Ureter (tissue), 1 donor: ENCODE data around the gene SAYSD1. TPM values are rescaled to one million over a fixed set of nuclear protein-coding genes. Genes with fewer than 3 reads are reported as not detected.

Source experiments
- DNase-seq: peaks from one replicate; pipeline ENCODE4 v3.0.0-alpha.2; 2020; ENCODE audit warnings: low spot score
- total RNA-seq: library from RNA; stranded (reverse); gene quantifications from one replicate; pipeline ENCODE4 v1.2.4, GENCODE V29; 2023
- donor health status: DM: yes; HTN: yes; CAD: no.

SAYSD1 gene
- total RNA-seq, 1 donor from 2014 or later, result 19.3 TPM

DNA sequence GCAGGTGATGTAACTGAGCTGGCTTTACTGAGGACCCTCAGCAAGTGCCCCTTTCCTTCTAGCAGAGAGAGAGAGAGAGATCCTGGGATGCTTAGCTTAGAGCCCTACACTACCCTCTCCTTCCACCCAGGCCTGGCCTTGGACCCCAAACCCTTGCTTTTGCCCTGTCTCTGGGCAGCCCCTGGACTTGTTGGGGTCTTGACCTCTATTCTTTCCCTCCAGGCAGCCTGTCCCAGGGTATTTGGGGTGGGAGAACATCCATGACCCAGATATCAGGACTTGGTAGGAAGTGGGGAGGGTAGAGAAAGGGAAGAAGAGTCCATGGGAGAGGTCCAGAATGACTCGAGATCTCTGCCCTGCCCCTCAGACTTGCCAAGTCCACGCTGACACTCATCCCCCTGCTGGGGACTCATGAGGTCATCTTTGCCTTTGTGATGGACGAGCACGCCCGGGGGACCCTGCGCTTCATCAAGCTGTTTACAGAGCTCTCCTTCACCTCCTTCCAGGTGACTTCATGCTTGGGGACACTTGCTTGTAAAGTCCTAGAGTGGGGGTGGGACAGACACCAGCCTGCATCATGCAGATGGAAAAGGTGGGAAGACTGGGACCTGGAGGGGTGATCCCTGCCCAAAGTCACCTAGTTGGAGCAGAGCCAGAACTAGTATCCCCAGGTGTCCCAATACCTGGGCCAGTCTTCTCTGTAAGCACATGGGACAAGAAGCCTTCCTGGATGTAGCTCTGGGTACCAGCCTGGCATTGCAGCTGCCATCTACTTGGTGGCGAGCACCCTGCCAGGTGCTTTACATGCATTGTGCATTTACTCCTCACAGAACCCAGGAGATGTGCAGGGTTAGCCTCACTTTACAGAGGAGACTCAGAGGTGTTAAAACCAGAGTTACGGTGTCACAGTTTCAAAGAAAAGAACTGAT lies 35.5 kb downstream of the SAYSD1 start:
- DNase-seq, result no peak

DNA sequence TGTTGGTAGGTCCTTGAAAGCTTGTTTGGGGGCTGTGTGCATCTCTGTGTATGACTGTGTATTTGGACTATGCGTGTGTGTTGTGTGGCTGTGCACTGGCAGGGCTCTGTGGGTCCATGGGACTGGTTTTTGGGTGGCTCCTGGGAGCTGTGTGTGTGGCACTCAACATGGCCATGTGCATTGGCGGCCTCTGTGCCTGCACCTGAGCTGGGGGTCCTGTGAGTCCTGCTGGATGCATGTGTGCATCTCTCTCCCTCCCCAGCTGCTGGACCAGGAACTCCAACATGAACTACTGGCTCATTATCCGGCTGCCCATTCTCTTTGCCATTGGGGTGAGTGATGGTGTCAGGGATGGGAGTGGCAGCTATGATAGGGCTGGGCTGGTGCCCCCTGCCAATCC lies 36.3 kb downstream of the SAYSD1 start:
- DNase-seq, result no peak

DNA sequence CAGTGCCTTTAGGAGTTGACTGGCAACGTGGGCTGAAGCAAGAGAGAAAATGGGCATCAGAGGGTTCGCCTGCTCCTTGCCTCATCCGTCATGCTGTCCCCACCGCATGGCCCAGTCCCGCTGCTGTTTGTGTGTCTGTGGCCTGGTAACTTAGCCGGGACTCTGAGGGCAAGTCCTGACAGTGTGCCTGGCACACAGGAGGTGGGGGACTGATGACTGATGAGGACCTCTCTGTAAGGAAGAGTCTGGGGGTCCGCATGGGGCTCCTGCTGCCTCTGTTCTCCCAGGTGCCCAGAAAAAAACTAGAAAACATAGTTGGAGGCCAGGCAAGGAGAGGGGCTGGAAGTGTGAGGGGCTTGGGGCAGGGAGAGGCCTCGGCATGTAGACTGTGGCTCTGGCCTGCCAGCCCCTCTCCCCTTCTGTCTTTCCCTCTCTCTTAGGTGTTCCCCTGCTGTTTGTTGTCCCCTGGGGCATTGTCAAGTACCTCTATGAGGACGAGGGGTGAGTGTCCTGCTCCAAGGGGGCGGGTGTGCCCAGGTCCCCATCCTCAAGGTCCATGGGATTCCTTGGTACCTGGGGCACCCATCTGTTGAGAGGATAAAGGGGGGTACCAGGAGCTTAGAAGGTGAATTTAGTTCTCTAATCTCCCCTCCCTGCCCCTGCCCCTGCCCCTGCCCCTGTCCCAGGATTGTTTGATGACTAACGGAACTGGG lies 36.9 kb downstream of the SAYSD1 start:
- DNase-seq, result no peak

DNA sequence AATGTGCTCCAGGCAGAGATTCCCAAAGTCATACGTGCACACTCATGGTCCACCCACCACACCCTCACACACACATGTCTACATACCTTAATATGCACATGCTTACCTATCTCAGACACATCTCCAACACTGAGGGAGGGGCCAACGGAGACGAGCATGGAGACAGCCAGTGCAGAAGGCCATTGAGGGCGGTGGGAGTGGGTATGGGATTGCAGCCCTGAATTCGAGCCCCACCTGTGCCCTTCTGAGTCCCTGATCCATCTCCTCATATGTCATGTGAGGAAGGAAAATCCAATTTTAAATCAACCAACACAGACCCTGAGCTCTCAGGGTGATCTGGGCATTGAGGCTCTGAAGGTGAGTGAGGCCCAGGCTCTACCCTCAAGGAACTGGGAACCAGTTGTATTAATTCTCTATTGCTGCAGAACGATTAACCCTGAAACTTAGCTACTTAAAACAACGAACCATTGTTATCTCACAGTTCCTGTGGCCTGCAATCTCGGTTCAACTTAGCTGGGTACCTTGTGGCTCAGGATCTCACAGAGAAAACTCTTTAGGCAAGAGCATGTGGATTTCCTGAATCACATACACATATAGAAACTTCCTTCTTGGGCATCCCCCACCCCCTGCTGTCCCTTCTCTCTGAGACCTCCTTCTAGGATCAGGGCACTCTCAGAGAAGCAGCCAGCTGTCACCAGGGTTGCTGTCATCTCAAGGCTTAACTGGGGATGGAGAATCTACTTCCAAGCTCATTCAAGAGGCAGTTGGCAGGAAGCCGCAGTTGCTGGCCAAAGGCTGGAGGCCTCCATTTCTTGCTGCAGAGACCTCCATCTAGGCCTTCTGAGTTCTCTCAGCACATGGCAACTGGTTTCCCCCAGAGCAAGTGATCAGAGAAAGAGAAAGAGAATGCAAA lies 38.1 kb downstream of the SAYSD1 start:
- DNase-seq, result peak; percentile 18

DNA sequence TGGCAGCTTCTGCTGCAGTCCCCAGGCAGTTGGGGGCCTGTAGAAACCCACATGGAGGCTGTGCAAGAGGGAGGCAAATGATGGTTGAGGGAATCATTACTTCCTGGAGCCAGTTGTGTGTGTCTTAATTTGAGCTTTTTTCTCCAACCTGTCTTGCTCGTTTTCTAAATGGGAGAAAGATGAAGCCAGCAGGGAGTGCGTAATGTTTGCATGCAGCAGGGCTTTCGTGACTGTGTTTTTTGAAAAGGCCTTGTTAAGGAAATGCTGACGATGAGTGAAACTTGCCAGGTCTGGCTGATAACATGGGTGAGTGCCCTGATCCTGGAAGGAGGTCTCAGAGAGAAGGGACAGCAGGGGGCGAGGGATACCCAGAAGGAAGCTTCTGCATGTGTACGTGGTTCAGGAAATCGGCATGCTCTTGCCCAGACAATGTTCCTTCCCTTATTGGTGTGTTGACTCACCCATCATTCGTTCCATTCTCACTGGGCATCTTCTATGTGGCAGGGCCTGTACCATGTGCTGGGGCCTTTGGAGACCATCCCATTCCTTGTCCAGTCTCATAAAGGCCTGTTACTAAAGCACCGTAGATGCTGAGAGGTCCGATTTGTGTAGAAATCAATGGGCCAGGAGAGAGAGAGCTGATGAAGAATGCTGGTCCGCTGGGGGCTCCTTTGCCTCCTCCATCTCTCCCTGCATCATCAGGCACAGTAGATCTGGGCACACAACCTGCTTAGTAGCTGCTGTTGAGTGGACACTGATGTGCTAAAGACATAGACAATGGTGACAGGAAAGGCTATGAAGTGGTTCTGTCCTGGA lies 39.0 kb downstream of the SAYSD1 start:
- peak; percentile 22 for DNase-seq

DNA sequence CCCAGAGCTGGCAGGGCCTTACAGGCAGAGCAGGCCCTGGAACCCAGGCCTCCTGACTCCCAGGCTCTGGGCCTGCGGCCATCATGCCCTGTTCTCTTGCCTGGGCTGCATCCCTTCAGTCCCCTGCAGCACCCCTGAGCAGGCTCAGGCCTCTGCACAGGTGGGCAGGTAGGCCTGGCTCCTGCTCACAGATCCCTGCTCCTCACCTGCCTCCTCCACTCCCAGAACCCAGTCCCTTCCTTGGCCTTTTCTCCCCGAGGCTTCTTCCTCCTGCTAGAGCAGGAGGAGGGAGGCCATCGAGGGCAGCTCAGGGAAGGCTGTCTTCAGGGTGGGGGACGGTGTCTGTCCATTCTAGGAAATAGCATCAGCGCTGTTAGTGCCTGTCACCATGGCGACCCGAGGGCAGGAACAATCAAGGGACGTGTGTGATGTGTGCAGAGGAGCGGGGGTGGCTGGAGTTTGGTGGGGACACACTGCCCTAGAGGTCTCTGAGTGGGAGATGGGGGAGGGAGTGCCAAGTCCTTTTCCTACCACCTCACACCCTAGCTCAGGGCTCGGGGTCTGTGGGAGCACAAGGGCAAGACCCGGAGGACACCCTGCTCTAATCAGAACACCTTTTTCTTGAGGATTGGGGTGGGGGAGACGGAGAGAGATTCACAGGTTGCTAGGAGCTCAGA lies 39.8 kb downstream of the SAYSD1 start:
- peak; percentile 31 for DNase-seq

DNA sequence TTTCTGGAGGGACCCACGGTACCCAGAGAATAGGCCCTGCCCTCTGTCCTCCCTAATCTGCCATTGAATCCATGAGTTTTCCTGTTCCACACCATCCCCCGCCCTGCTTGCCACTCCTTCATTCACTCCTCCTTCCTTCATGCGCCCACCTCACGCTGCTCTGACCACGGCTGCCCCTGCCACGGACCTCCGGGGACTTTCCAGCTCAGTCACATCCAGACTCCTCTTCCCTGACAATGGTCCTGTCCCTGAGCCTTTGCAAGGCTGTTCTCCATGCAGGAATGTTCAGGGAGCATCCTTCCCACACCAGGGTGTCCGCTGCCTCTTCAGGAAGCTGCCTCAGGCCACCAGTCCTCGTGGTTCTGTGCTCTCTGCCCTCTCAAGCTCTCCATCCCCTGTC lies 40.5 kb downstream of the SAYSD1 start:
- no peak for DNase-seq

DNA sequence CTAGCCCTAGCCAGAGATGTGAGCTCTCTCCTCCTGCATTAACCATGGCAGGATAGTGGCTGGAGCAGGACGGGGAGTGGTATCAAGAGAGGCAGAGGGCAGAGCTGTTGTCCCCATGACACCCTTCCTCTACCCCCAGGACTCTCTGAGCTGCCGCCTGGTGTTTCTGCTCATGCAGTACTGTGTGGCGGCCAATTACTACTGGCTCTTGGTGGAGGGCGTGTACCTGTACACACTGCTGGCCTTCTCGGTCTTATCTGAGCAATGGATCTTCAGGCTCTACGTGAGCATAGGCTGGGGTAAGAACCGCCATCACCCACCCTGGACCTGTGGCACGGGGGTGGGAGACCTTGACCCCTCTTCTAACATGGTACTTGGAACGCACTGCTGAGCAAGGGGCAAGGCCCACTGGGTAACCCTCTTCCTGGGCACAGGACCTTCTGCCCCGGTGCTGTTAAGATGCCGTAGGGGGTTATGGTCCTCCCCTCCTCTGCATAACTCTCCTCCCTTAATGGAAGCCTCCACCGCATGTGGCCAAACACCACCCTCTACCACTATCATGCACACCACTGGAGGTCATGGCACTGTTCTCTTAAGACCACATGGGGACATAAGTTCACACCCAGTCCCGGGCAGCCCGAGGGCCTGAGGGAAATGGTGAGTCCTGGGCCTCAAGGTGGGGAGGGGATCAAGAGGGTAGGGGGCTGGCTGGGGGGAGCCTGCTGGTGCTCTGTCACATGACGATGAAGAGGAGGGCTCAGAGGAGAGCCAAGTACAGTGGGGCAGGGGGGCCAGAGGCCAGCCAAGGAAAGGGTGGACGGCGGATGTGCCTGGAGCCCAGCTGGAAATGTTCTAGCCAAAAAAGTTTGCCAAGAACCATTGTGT lies 41.3 kb downstream of the SAYSD1 start:
- no peak for DNase-seq

DNA sequence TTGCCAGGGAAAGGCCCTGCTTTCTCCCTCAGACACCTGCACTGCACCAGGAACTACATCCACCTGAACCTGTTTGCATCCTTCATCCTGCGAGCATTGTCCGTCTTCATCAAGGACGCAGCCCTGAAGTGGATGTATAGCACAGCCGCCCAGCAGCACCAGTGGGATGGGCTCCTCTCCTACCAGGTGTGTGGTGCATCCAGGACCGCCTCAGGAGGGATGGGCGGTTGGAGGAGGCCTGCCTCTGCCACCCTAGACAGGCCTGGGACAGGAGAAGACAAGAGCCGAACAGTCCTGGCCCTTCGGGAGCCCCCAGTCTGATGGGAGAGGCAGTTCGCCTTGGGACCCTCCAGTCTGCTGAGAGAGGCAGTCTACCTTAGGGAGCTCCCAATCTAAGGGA lies 42.2 kb downstream of the SAYSD1 start:
- DNase-seq, result no peak

DNA sequence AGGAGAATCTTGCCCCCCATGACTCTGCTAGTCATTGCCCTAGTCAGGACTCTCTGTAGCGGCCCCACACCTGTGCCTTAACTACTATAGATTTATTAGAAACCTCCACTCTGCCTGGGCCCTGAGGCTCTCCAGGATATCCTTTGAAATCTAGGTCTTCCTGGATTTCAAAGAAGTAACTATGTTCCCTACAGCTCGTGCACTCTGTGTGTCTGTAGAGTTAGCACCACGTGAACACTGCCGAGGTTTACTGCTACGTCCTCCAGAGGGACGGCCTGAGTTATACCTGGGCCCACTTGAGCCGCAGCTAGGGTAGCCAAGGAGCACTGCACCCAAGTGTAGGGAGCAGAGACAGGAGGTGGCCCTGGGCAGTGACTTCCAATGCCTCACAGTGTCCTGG lies 46.6 kb downstream of the SAYSD1 start:
- DNase-seq, result no peak

DNA sequence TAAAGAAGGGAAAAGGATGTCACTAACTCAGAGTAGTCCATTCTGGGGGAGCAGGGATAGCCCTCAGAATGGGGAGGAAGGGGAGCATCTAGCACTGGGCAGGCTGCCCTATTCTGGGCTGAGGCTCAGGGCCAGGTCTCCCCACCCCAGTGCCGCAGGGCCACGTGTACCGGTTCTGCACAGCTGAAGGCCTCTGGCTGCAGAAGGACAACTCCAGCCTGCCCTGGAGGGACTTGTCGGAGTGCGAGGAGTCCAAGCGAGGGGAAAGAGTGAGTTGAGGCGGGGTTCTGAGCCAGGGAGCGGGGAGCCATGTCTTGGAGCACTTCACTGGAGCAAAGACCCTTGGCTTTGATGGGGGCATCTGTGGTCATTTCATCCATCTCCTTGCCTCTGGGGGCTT lies 49.4 kb downstream of the SAYSD1 start:
- no peak for DNase-seq

DNA sequence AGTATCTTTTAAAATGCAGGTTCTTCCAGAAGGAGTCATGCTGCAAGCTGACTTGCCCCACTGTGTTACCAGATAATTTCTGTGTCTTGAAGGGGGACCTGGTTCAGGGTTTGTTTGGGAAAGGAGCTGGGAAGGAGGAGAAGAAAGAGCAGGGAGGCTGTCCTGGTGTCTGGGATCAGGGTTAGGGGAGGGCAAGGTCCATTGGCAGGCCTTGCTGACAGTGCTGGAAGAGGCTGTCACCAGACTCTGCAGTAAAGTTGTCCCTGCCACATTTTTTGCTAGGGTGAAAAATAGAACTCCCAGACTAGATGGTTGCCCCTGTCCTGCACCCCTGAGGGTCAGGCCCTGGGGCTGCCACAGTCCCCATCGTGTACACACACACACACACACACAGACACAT lies 51.5 kb downstream of the SAYSD1 start:
- no peak for DNase-seq

DNA sequence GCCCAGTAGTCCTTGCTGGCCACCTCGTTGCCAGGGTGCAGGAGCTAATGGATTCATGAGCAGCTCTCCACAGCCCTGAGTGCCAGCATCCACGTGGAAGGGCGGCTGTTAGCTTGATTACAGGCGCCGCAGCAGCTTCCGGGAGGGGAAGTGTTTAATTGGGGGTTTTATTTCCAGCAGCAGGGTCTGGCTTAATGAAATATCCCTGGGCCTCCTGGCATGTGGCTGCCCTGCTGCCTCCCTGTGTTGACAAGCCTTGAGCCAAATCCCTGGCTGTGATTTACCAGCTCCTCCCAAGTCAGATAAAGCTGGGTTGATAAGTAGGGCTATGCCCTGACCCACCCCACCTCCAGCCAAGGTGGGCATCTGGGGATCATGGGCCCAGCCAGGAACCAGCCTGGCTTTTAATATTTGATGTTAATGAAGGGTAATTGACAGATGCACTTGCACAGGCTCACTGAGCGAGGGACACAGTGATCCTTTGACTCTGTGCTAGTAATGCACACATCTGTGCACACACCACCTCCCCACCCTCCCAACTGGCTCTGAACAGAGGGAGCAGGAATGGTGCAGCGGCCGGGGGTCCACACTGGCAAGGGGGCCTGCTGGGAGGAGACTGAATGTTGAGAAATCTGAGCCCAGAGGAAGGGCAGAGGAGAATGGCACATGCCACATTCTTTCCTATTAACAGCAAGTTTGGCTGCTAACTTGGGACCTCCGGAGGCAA lies 52.8 kb downstream of the SAYSD1 start:
- no peak for DNase-seq

DNA sequence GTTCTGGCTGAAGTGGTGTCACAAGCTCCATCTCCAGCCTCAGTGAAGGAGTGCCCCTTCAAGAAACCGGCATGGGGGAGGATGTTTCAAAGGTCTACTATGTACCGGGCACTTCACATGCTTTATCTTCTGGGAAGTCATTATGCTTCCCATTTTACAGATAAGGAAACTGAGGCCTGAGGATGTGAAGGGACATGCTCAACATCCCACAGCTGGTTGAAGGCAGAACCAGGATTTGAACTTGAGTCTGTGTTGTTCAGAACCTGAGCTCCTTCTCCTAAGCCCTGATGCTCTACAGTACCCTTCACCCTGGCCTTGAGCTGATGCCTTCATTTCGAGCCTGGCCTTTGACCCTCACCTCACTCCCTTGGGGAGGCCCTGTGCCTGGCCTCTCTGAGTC lies 53.4 kb downstream of the SAYSD1 start:
- no peak for DNase-seq

DNA sequence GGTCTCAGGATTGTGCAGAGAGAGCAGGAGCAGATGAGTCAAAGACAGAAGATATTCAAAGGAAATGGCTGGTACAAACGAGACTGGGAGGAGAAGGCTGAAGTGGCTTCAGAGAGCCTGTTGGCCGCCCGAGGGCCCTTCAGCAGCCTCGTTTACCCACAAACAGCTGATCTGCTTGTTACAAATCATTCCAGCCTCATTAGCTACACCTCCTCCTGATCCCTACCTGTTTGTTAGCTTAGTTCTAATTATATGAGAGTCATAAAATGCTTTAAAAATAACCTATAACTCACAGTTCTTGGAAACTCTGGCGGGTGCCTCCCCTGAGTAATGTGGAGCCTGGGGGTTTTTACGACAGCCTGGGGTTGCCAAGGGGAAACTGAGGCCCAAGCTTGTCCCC lies 53.8 kb downstream of the SAYSD1 start:
- no peak for DNase-seq

DNA sequence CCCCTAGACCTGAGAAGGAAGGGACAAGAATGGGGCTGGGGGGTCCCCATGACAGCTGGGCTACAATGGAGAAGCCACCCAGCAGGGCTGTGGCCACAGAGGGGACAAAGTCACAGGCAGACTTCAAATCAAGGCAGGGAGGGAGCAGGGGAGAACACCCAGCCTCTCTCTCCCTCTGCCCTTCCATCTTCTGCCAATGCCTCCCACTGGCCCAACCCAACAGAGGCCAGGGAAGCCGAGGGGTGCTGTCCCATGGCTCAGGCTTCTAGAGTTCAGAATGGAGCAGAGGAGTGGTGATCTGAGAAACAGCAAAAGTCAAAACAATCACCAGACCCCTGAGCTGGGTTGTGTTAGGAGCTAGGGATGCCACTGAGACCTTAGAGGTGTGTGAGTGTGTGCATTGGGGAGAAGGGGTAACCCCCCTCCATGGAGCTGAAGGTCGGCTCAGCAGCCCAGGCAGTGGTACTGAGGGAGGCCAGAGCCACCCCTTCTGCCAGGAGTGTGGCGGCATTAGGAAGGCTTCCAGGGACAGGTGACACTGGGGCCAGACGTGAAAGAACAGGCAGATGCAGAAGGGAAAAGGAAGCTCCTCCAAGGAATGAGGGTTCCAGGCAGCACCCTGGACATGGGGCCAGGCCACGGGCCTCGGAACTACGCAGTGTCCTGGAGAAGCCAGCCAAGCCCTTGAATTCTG lies 54.4 kb downstream of the SAYSD1 start:
- no peak for DNase-seq

DNA sequence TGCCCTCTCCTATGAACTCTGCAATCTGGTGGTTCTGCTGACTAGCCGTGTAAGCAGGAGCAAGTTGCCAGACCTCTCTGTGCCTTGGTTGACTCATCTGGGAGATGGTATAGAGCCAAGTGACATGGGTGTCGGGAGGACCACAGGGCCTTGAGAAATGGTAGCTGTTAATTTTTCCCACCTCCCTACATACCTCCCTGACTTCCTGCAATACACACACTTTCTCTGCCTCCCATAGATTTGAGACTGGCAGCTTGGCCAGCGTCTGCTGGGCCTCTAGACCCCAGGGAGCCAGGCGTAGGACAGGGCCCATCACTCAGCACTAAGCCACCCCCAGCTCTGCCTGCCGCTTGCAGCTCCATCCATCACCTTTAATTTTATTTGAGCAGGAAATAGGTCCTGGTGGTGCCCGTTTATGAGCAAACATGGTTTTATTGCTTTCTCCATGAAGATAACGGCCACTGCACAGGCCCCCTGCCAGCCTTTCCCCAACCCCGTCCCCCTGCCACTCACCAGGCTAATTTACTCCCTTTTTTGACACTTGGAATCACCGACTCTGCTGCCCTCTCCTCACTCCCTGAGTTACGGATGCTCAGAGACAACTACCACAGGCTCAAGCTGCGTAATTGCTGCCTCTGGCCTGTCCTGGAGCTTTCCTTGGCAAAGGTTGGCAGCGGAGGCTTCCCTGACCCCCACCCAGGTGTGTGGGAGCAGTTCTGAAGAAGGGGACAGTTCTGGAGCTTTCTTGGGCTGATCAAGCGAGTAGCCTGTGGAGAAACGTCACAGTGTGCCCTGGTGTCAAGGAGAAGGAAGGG lies 55.3 kb downstream of the SAYSD1 start:
- no peak for DNase-seq
